ENCODE results near the gene AGBL1.
"Not testable (repeated sequence)": the region's sequence is repeated elsewhere in the genome, so short reads cannot be mapped to it uniquely, and the experiment has no call there.

Gene AGBL1

GRCh38 chr15:86082619-86083380 lies 3.1 kb downstream of the AGBL1 start:
- DNase-seq (ENCODE audit: low read depth, low spot score) = no peak

- DNase-seq (ENCODE audit: low read depth, low spot score) = no peak
These were observed 8.1 kb downstream of the AGBL1 start for GRCh38 chr15:86087808-86088207.

- DNase-seq (ENCODE audit: low read depth, low spot score) = no peak
These were observed 9.8 kb downstream of the AGBL1 start for GRCh38 chr15:86089422-86089821.

- no peak for DNase-seq (ENCODE audit: low read depth, low spot score)
These were observed 22.1 kb downstream of the AGBL1 start for GRCh38 chr15:86101818-86102217.

GRCh38 chr15:86103825-86104224 lies 24.2 kb downstream of the AGBL1 start:
- DNase-seq (ENCODE audit: low read depth, low spot score) = no peak

GRCh38 chr15:86106306-86106705 lies 26.6 kb downstream of the AGBL1 start:
- no peak for DNase-seq (ENCODE audit: low read depth, low spot score)

GRCh38 chr15:86115145-86115801 lies 35.6 kb downstream of the AGBL1 start:
- DNase-seq (ENCODE audit: low read depth, low spot score) = no peak

- no peak for DNase-seq (ENCODE audit: low read depth, low spot score)
These were observed 42.0 kb downstream of the AGBL1 start for GRCh38 chr15:86121568-86122225.

GRCh38 chr15:86122691-86123391 lies 43.2 kb downstream of the AGBL1 start:
- DNase-seq (ENCODE audit: low read depth, low spot score) = not testable (repeated sequence)

GRCh38 chr15:86125775-86126174 lies 46.1 kb downstream of the AGBL1 start:
- no peak for DNase-seq (ENCODE audit: low read depth, low spot score)

GRCh38 chr15:86127547-86127946 lies 47.9 kb downstream of the AGBL1 start:
- no peak for DNase-seq (ENCODE audit: low read depth, low spot score)

- DNase-seq (ENCODE audit: low read depth, low spot score) = no peak
These were observed 55.4 kb downstream of the AGBL1 start for GRCh38 chr15:86135041-86135440.

GRCh38 chr15:86136861-86137260 lies 57.2 kb downstream of the AGBL1 start:
- no peak for DNase-seq (ENCODE audit: low read depth, low spot score)

GRCh38 chr15:86138798-86139197 lies 59.1 kb downstream of the AGBL1 start:
- no peak for DNase-seq (ENCODE audit: low read depth, low spot score)

- no peak for DNase-seq (ENCODE audit: low read depth, low spot score)
These were observed 60.2 kb downstream of the AGBL1 start for GRCh38 chr15:86139828-86140227.

- no peak for DNase-seq (ENCODE audit: low read depth, low spot score)
These were observed 75.0 kb downstream of the AGBL1 start for GRCh38 chr15:86154705-86155104.

- DNase-seq (ENCODE audit: low read depth, low spot score) = no peak
These were observed 75.9 kb downstream of the AGBL1 start for GRCh38 chr15:86155551-86155950.

GRCh38 chr15:86157606-86158293 lies 78.1 kb downstream of the AGBL1 start:
- no peak for DNase-seq (ENCODE audit: low read depth, low spot score)

GRCh38 chr15:86159468-86159867 lies 79.8 kb downstream of the AGBL1 start:
- DNase-seq (ENCODE audit: low read depth, low spot score) = no peak

GRCh38 chr15:86161250-86161649 lies 81.6 kb downstream of the AGBL1 start:
- no peak for DNase-seq (ENCODE audit: low read depth, low spot score)

- no peak for DNase-seq (ENCODE audit: low read depth, low spot score)
These were observed 82.5 kb downstream of the AGBL1 start for GRCh38 chr15:86162172-86162591.

GRCh38 chr15:86162641-86163040 lies 83.0 kb downstream of the AGBL1 start:
- DNase-seq (ENCODE audit: low read depth, low spot score) = no peak

Data from smooth muscle cell of the brain vasculature (primary cell).